OCI-LY1 (cell line): ENCODE measurements around the gene PSTPIP1.

Experiments used
- H2AFZ ChIP-seq: fragments of 200-600 bp; sonication (generic), shearing (Covaris generic); 2 replicates; pipeline ENCODE4 v1.6.0; 2014; ENCODE audit warnings: antibody characterized with exemption, mild to moderate bottlenecking, low read length
- H3F3A ChIP-seq: fragments of 200-600 bp; sonication (generic), shearing (Covaris generic); 2 replicates; pipeline ENCODE4 v1.6.0; 2014; ENCODE audit warnings: mild to moderate bottlenecking, antibody characterized with exemption, low read length, moderate library complexity; ENCODE audit not compliant: insufficient read depth
- H3K27ac ChIP-seq: fragments of 200-600 bp; sonication (generic); 2 replicates; pipeline ENCODE4 v1.5.1; 2014; ENCODE audit warnings: low read length, mixed run types, mild to moderate bottlenecking, low read depth; ENCODE audit not compliant: poor library complexity, severe bottlenecking
- H3K27me3 ChIP-seq: fragments of 200-600 bp; sonication (generic); 2 replicates; pipeline ENCODE4 v1.6.0; 2014; ENCODE audit warnings: antibody characterized with exemption, mild to moderate bottlenecking, low read length, moderate library complexity; ENCODE audit not compliant: insufficient read depth
- H3K36me3 ChIP-seq: fragments of 200-600 bp; sonication (generic); 2 replicates; pipeline ENCODE4 v1.6.1; 2014; ENCODE audit warnings: mild to moderate bottlenecking, antibody characterized with exemption, low read length, moderate library complexity, mixed read lengths; ENCODE audit not compliant: insufficient read depth
- H3K4me1 ChIP-seq: fragments of 200-600 bp; sonication (generic); 2 replicates; pipeline ENCODE4 v1.5.1; 2014; ENCODE audit warnings: mild to moderate bottlenecking, low read length, moderate library complexity; ENCODE audit not compliant: insufficient read depth, severe bottlenecking
- H3K4me2 ChIP-seq: fragments of 200-600 bp; sonication (generic), shearing (Covaris generic); 2 replicates; pipeline ENCODE4 v1.6.1; 2014; ENCODE audit warnings: low read length
- H3K4me3 ChIP-seq: fragments of 200-600 bp; sonication (generic); 2 replicates; pipeline ENCODE4 v1.5.1; 2014; ENCODE audit warnings: low read length, low read depth, mild to moderate bottlenecking, mixed read lengths; ENCODE audit not compliant: poor library complexity, severe bottlenecking
- H3K79me2 ChIP-seq: fragments of 200-600 bp; shearing (Covaris generic); 2 replicates; pipeline ENCODE4 v1.6.1; 2016; ENCODE audit warnings: mixed run types, low read length, mixed read lengths; ENCODE audit not compliant: insufficient read depth
- H3K9ac ChIP-seq: fragments of 200-600 bp; sonication (generic), shearing (Covaris generic); 2 replicates; pipeline ENCODE4 v1.6.1; 2014; ENCODE audit warnings: mild to moderate bottlenecking, low read length, mixed read lengths
- H3K9me2 ChIP-seq: fragments of 200-600 bp; sonication (generic), shearing (Covaris generic); 2 replicates; pipeline ENCODE4 v1.6.1; 2014; ENCODE audit warnings: low read depth, mild to moderate bottlenecking, low read length, mixed read lengths
- H3K9me3 ChIP-seq: fragments of 200-600 bp; shearing (Covaris generic); 2 replicates; pipeline ENCODE4 v1.6.1; 2014; ENCODE audit warnings: low read length, mixed read lengths
- H4K20me1 ChIP-seq: fragments of 200-600 bp; sonication (generic), shearing (Covaris generic); 2 replicates; pipeline ENCODE4 v1.6.0; 2016; ENCODE audit warnings: mild to moderate bottlenecking, low read length; ENCODE audit not compliant: insufficient read depth
- CTCF ChIP-seq: fragments of 200-600 bp; sonication (generic), shearing (Covaris generic); IDR thresholded peaks from 2 replicates; pipeline ENCODE4 v1.5.1; 2017; ENCODE audit warnings: mild to moderate bottlenecking, antibody characterized with exemption, low read length, moderate library complexity, mixed read lengths
- EZH2 ChIP-seq: fragments of 200-600 bp; sonication (generic), shearing (Covaris generic); IDR thresholded peaks from 2 replicates; pipeline ENCODE4 v1.8.0; 2017; ENCODE audit warnings: borderline replicate concordance, mixed run types, mild to moderate bottlenecking, antibody characterized with exemption, low read length, moderate library complexity, mixed read lengths

The PSTPIP1 gene

DNA sequence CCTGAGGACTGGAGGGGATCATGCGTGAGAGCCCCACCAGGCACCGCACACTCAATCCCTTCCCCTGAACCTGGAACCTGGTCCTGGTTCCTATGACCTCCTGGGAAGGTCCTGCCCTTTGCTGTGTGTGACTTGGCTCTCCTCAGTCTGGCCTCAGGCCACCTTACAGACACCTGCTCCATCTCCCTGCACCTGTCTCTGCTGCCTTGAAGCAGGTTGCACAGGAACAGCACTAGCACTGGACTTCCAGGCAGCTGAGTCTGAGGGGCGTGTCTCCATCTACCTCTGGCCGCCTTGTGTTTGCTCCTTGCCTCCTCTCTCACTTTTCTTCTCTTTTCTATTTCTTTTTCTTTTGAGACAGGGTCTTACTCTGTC lies 15.4 kb downstream of the PSTPIP1 start:
- Histone ChIP-seq H3K4me3 (no peak overlapping the region), H3K36me3 (no peaks in the 10 kb centered on the region), H3K4me2 (no peak overlapping the region), H3K9ac (no peak overlapping the region), H3K27me3 (0 out of 2 replicates have a peak, but pooled peaks cover 10% of the 10 kb centered on the region), H3K9me2 (no peaks in the 10 kb centered on the region), H3F3A (no peaks in the 10 kb centered on the region), H4K20me1 (no peaks in the 10 kb centered on the region), H3K79me2 (no peaks in the 10 kb centered on the region), H3K27ac (no peak overlapping the region), H2AFZ (no peak overlapping the region), H3K9me3 (no peaks in the 10 kb centered on the region), H3K4me1 (no peaks in the 10 kb centered on the region)
- no peak for TF ChIP-seq EZH2
- TF ChIP-seq CTCF = no peak

DNA sequence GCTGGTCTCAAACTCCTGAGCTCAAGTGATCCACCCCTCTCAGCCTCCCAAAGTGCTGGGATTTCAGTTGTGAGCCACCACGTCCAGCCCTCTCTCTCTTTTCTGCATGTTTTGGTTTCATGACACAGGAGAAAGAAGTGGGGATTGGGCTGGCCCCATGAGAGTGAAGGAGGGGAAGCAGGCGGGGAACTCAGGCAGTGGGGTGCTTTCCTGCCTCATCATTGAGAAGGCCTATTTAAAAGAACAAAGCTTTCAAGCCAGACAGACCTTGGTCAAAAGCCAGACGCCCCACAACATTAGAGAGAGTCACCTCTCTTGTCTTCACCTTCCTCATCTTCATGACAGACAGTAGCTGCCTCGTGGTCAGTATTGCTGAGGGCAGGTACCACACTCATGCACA lies 15.9 kb downstream of the PSTPIP1 start:
- Histone ChIP-seq H3K27ac (no peak overlapping the region), H3K27me3 (0 out of 2 replicates have a peak, but pooled peaks cover 10% of the 10 kb centered on the region), H3K79me2 (no peaks in the 10 kb centered on the region), H3K4me3 (no peak overlapping the region), H3K36me3 (no peaks in the 10 kb centered on the region), H3K9ac (no peak overlapping the region), H3K4me2 (no peak overlapping the region), H4K20me1 (no peaks in the 10 kb centered on the region), H3K4me1 (no peaks in the 10 kb centered on the region), H2AFZ (no peak overlapping the region), H3F3A (no peaks in the 10 kb centered on the region), H3K9me2 (no peaks in the 10 kb centered on the region), H3K9me3 (no peaks in the 10 kb centered on the region)
- TF ChIP-seq EZH2 (no peak), CTCF (no peak)

GRCh38 chr15:77012117-77012712 lies 17.3 kb downstream of the PSTPIP1 start:
- no peak overlapping the region for H3K4me3 ChIP-seq
- no peaks in the 10 kb centered on the region for H3F3A ChIP-seq
- no peak overlapping the region for H3K9ac ChIP-seq
- H3K36me3 ChIP-seq = no peaks in the 10 kb centered on the region
- no peaks in the 10 kb centered on the region for H3K9me3 ChIP-seq
- H3K27me3 ChIP-seq = 0 out of 2 replicates have a peak, but pooled peaks cover 10% of the 10 kb centered on the region
- H3K9me2 ChIP-seq = no peaks in the 10 kb centered on the region
- TF ChIP-seq EZH2 (no peak), CTCF (no peak)
- no peaks in the 10 kb centered on the region for H4K20me1 ChIP-seq
- no peak overlapping the region for H3K27ac ChIP-seq
- no peaks in the 10 kb centered on the region for H3K4me1 ChIP-seq
- no peak overlapping the region for H2AFZ ChIP-seq
- no peaks in the 10 kb centered on the region for H3K79me2 ChIP-seq
- H3K4me2 ChIP-seq = no peak overlapping the region
